ENCODE measurements around the gene FTH1.
"Not testable (repeated sequence)": the region's sequence is repeated elsewhere in the genome, so short reads cannot be mapped to it uniquely, and the experiment has no call there.

DNA sequence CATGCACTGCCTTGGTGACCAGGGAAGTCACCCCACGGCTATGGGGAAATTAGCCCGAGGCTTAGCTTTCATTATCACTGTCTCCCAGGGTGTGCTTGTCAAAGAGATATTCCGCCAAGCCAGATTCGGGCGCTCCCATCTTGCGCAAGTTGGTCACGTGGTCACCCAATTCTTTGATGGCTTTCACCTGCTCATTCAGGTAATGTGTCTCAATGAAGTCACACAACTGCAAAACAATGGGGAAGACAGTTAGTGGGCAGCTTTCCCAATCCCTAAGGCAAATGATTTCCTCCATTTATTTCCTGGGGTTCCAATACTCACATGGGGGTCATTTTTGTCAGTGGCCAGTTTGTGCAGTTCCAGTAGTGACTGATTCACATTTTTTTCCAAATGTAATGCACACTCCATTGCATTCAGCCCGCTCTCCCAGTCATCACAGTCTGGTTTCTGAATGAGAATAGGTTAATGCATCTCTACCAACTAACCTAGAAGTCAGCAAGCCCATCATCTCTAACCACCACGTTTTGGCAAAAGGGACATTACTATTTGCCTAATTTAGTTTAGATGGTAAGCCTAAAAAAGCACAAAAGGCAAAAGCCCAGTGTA is 2.7 kb downstream of the FTH1 start:
- TF ChIP-seq, protein P1, sequence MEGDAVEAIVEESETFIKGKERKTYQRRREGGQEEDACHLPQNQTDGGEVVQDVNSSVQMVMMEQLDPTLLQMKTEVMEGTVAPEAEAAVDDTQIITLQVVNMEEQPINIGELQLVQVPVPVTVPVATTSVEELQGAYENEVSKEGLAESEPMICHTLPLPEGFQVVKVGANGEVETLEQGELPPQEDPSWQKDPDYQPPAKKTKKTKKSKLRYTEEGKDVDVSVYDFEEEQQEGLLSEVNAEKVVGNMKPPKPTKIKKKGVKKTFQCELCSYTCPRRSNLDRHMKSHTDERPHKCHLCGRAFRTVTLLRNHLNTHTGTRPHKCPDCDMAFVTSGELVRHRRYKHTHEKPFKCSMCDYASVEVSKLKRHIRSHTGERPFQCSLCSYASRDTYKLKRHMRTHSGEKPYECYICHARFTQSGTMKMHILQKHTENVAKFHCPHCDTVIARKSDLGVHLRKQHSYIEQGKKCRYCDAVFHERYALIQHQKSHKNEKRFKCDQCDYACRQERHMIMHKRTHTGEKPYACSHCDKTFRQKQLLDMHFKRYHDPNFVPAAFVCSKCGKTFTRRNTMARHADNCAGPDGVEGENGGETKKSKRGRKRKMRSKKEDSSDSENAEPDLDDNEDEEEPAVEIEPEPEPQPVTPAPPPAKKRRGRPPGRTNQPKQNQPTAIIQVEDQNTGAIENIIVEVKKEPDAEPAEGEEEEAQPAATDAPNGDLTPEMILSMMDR (IDR thresholded peaks at IDR 0.05): not testable (repeated sequence)
- not testable (repeated sequence) for TF ChIP-seq POLR2A (IDR thresholded peaks at IDR 0.05)

All from transverse colon (tissue), 3 donors.